Keratinocyte (primary cell): Measurements from ENCODE around the gene SDCCAG8. TPM values are rescaled to one million over a fixed set of nuclear protein-coding genes. Genes with fewer than 3 reads are reported as not detected.

Source experiments
- DNase-seq: peaks from one replicate; pipeline ENCODE4 v3.0.0-alpha.2; 2011; ENCODE audit warnings: low read depth, missing footprints, low spot score
- FAIRE-seq: peaks from 2 replicates; lab custom pipeline; 2011; peaks lifted over from hg19 to GRCh38; lab: Jason Lieb, UNC
- H2AFZ ChIP-seq: 2 replicates; pipeline ENCODE4 v1.6.0; 2012; ENCODE audit warnings: low read length, control low read depth, inconsistent platforms; ENCODE audit not compliant: control insufficient read depth
- H3K27ac ChIP-seq: 2 replicates; pipeline ENCODE4 v1.5.1; 2011; ENCODE audit warnings: low read length; ENCODE audit not compliant: control insufficient read depth, insufficient read depth
- H3K27me3 ChIP-seq: 3 replicates; pipeline ENCODE4 v1.6.0; 2011; ENCODE audit warnings: low read length; ENCODE audit not compliant: control insufficient read depth, insufficient read depth; ENCODE audit errors: extremely low read depth
- H3K36me3 ChIP-seq, 2 experiments: 2 replicates in 1 of 2; 3 replicates in 1 of 2; pipeline ENCODE4 v1.5.1; 2011; ENCODE audit warnings: low read length in 2 of 2, mild to moderate bottlenecking in 1 of 2; ENCODE audit not compliant: control insufficient read depth in 2 of 2, insufficient read depth in 2 of 2; ENCODE audit errors: extremely low read depth in 1 of 2
- H3K4me1 ChIP-seq: 3 replicates; pipeline ENCODE4 v1.5.1; 2011; ENCODE audit warnings: low read length; ENCODE audit not compliant: control insufficient read depth, insufficient read depth; ENCODE audit errors: extremely low read depth
- H3K4me2 ChIP-seq: 3 replicates; pipeline ENCODE4 v1.6.0; 2011; ENCODE audit warnings: low read depth, low read length; ENCODE audit not compliant: control insufficient read depth, insufficient read depth; ENCODE audit errors: extremely low read depth
- H3K4me3 ChIP-seq, 3 experiments: fragments of 200-600 bp in 1 of 3; sonication (generic) in 1 of 3; 2 replicates in 2 of 3; 3 replicates in 1 of 3; pipeline ENCODE4 v1.5.1; 2011 to 2016; ENCODE audit warnings: low read length in 3 of 3, mild to moderate bottlenecking in 3 of 3, control low read depth in 2 of 3, inconsistent platforms in 1 of 3, low read depth in 1 of 3, mixed read lengths in 1 of 3, mixed run types in 1 of 3, moderate library complexity in 1 of 3; ENCODE audit not compliant: control insufficient read depth in 2 of 3, insufficient read depth in 2 of 3; ENCODE audit errors: extremely low read depth in 1 of 3
- H3K79me2 ChIP-seq: 2 replicates; pipeline ENCODE4 v1.6.0; 2012; ENCODE audit warnings: low read length; ENCODE audit not compliant: control insufficient read depth, insufficient read depth
- H3K9ac ChIP-seq: 3 replicates; pipeline ENCODE4 v1.6.0; 2011; ENCODE audit warnings: low read length; ENCODE audit not compliant: control insufficient read depth, insufficient read depth; ENCODE audit errors: extremely low read depth
- H3K9me1 ChIP-seq: 3 replicates; pipeline ENCODE4 v1.6.0; 2011; ENCODE audit warnings: low read length; ENCODE audit not compliant: control insufficient read depth, insufficient read depth; ENCODE audit errors: extremely low read depth
- H3K9me3 ChIP-seq: 2 replicates; pipeline ENCODE4 v1.5.1; 2012; ENCODE audit warnings: low read depth, low read length; ENCODE audit not compliant: control insufficient read depth
- H4K20me1 ChIP-seq: 3 replicates; pipeline ENCODE4 v1.6.0; 2011; ENCODE audit warnings: low read length; ENCODE audit not compliant: control insufficient read depth, insufficient read depth; ENCODE audit errors: extremely low read depth
- EZH2 ChIP-seq: IDR thresholded peaks from one replicate; pipeline ENCODE4 v1.6.1; 2012; ENCODE audit warnings: inconsistent platforms, mild to moderate bottlenecking, low read length, moderate library complexity
- dilution Hi-C: fragments of 300-500 bp; cut with MboI; formaldehyde crosslinking; loops from one replicate; pipeline ENCODE4 v1.7.0; 2020; ENCODE audit warnings: low sequenced_read_pairs; ENCODE audit not compliant: extremely low pct_ligation_motif_present
- polyA plus RNA-seq, 5 experiments: library from polyadenylated mRNA; depleted of rRNA in 3 of 5; stranded (reverse) in 3 of 5; stranded (forward) in 1 of 5; unstranded in 1 of 5; fragments of >200 nt; gene quantifications; 1 replicate in 1 of 5; 2 replicates in 3 of 5; 3 replicates in 1 of 5; pipeline versions ENCODE4 v1.2.1 to v1.2.3, GENCODE V29; 2011 to 2012; ENCODE audit warnings: missing spikeins in 2 of 5, low read depth in 1 of 5, low replicate concordance in 1 of 5
- TF ChIP-seq, protein P1 (sequence below), 3 experiments: IDR thresholded peaks in 1 of 3; conservative IDR thresholded peaks in 1 of 3; optimal IDR thresholded peaks in 1 of 3; 2 replicates in 2 of 3; 3 replicates in 1 of 3; pipeline versions ENCODE3 to v1.5.1; 2011; ENCODE audit warnings: low read length in 3 of 3, mild to moderate bottlenecking in 3 of 3, moderate library complexity in 2 of 3, control low read depth in 1 of 3, inconsistent platforms in 1 of 3; ENCODE audit not compliant: insufficient read depth in 2 of 3; ENCODE audit errors: extremely low read depth in 1 of 3

Gene SDCCAG8
- polyA plus RNA-seq, 1 donor (not counting 4 experiments of a cell fraction or from before 2014, with no cell fraction given), result 61.6 TPM

- Histone ChIP-seq H3K79me2 (peaks cover 88% of the 10 kb centered on the region), H3K9ac (peak overlapping the region; percentile 74), H3K27me3 (no peaks in the 10 kb centered on the region), H3K9me1 (no peaks in the 10 kb centered on the region), H4K20me1 (no peaks in the 10 kb centered on the region), H3K9me3 (no peaks in the 10 kb centered on the region), H3K4me1 (peaks cover 12% of the 10 kb centered on the region), H2AFZ (no peak overlapping the region), H3K36me3 (no peaks in the 10 kb centered on the region), H3K4me2 (peak overlapping the region; percentile 87), H3K27ac (peak overlapping the region; percentile 77), H3K4me3 (peak overlapping the region; percentile 56 to 96 (median 96))
- no peak for TF ChIP-seq EZH2
- dilution Hi-C loops, result no loop called here
- DNase-seq, result no peak
- FAIRE-seq, result peak; percentile 20
Measured at GRCh38 chr1:243253926-243254232, 2.0 kb upstream of the SDCCAG8 start.

DNA sequence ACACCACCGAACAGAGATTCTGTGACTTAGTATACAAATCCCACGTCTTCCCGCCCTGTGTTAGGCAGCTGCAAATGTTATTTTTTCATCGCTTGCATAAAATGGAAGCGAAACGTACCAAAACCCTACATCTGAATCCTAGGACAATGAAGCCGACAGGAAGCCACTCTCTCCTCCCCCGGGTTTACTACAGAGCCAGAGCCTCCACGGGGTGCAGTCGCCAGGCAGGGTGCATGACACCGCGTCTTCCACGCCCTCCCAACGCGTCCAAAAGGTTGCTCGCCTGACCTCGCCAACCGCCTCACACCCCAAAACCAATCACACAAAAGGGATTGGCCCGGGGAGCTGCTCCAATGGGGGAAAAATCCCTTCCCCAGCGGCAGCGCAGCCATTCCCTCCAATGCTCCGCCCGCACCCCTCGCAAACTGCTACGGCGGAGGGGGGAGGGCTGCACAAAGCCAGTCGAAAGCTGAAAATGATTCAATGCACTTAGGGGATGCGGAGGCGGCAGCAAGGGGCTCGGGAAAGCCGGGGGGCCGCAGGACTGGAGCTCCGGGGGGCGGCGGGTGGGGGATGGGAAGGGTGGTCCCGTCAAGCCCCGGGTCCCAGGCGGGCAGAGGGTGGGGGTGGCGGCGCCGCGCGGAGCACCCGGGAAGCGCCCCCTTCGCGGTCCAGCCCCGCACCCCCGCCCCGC, 1.5 kb upstream of the SDCCAG8 start:
- H3K9me1 ChIP-seq, result no peaks in the 10 kb centered on the region
- no peak for TF ChIP-seq EZH2
- TF ChIP-seq, protein P1, sequence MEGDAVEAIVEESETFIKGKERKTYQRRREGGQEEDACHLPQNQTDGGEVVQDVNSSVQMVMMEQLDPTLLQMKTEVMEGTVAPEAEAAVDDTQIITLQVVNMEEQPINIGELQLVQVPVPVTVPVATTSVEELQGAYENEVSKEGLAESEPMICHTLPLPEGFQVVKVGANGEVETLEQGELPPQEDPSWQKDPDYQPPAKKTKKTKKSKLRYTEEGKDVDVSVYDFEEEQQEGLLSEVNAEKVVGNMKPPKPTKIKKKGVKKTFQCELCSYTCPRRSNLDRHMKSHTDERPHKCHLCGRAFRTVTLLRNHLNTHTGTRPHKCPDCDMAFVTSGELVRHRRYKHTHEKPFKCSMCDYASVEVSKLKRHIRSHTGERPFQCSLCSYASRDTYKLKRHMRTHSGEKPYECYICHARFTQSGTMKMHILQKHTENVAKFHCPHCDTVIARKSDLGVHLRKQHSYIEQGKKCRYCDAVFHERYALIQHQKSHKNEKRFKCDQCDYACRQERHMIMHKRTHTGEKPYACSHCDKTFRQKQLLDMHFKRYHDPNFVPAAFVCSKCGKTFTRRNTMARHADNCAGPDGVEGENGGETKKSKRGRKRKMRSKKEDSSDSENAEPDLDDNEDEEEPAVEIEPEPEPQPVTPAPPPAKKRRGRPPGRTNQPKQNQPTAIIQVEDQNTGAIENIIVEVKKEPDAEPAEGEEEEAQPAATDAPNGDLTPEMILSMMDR (optimal IDR thresholded peaks at IDR 0.05 in 1 of 3, IDR thresholded peaks at IDR 0.05 in 1 of 3, conservative IDR thresholded peaks at IDR 0.05 in 1 of 3; ENCODE audit: extremely low read depth in 1 of 3, insufficient read depth in 2 of 3, low read length in 3 of 3), result no peak
- dilution Hi-C loops, result no loop called here
- H3K27ac ChIP-seq, result peak overlapping the region; percentile 91
- no peaks in the 10 kb centered on the region for H3K27me3 ChIP-seq
- DNase-seq (no peak), FAIRE-seq (no peak)
- H3K9ac ChIP-seq, result peak overlapping the region; percentile 74
- H3K4me1 ChIP-seq, result peaks cover 12% of the 10 kb centered on the region
- peak overlapping the region; percentile 87 for H3K4me2 ChIP-seq
- H4K20me1 ChIP-seq, result no peaks in the 10 kb centered on the region
- peak overlapping the region; percentile 56 to 96 (median 96) for H3K4me3 ChIP-seq
- peak overlapping the region; percentile 76 for H2AFZ ChIP-seq
- peaks cover 85% of the 10 kb centered on the region for H3K79me2 ChIP-seq
- no peaks in the 10 kb centered on the region for H3K9me3 ChIP-seq
- H3K36me3 ChIP-seq, result no peaks in the 10 kb centered on the region
